ENCODE data around the gene MPND. TPM values are rescaled to one million over a fixed set of nuclear protein-coding genes. Genes with fewer than 3 reads are reported as not detected.

Gene MPND
- total and polyA plus RNA-seq, 8 donors = 19.9 to 31.3 (median 25.8) TPM

- Histone ChIP-seq H3K27ac (no peak overlapping the region), H3K9me3 (no peaks in the 10 kb centered on the region), H3K27me3 (no peaks in the 10 kb centered on the region), H3K4me3 (no peak overlapping the region), H3K36me3 (peaks cover 0 to 76% of the 10 kb centered on the region in 2 donors), H3K4me1 (no peaks in the 10 kb centered on the region)
- no peak for ATAC-seq
- TF ChIP-seq CTCF (IDR thresholded peaks at IDR 0.05) = no peak
- intact Hi-C loops (cut with DNase I) = no loop called here
- DNase-seq = no peak
Observed at GRCh38 chr19:4357095-4357797, 13.9 kb downstream of the MPND start.

GRCh38 chr19:4357921-4358326 is 14.6 kb downstream of the MPND start:
- intact Hi-C loops (cut with DNase I) = no loop called here
- Histone ChIP-seq H3K9me3 (no peaks in the 10 kb centered on the region), H3K27ac (no peak overlapping the region), H3K4me1 (no peaks in the 10 kb centered on the region), H3K27me3 (no peaks in the 10 kb centered on the region), H3K4me3 (no peak overlapping the region), H3K36me3 (peaks cover 0 to 82% of the 10 kb centered on the region in 2 donors)
- ATAC-seq (no peak), DNase-seq (no peak)
- no peak for TF ChIP-seq CTCF (IDR thresholded peaks at IDR 0.05)

GRCh38 chr19:4358709-4359626 is 15.6 kb downstream of the MPND start:
- no peak overlapping the region for H3K27ac ChIP-seq
- DNase-seq = no peak
- no peaks in the 10 kb centered on the region for H3K27me3 ChIP-seq
- ATAC-seq = no peak
- TF ChIP-seq CTCF (IDR thresholded peaks at IDR 0.05) = no peak
- no peak overlapping the region for H3K4me3 ChIP-seq
- intact Hi-C loops (cut with DNase I) = no loop called here
- H3K4me1 ChIP-seq = no peaks in the 10 kb centered on the region
- no peaks in the 10 kb centered on the region for H3K9me3 ChIP-seq
- peaks cover 0 to 93% of the 10 kb centered on the region in 2 donors for H3K36me3 ChIP-seq

- Histone ChIP-seq H3K4me1 (no peaks in the 10 kb centered on the region), H3K27me3 (no peaks in the 10 kb centered on the region), H3K4me3 (no peak overlapping the region), H3K36me3 (peaks cover 0 to 95% of the 10 kb centered on the region in 2 donors), H3K9me3 (no peaks in the 10 kb centered on the region), H3K27ac (no peak overlapping the region)
- DNase-seq (no peak), ATAC-seq (no peak)
- intact Hi-C loops (cut with DNase I) = no loop called here
- no peak for TF ChIP-seq CTCF (IDR thresholded peaks at IDR 0.05)
Observed at GRCh38 chr19:4359627-4360000, 16.3 kb downstream of the MPND start.

GRCh38 chr19:4360081-4360569 is 16.8 kb downstream of the MPND start:
- intact Hi-C loops (cut with DNase I) = no loop called here
- no peak for DNase-seq
- ATAC-seq = no peak
- no peak for TF ChIP-seq CTCF (IDR thresholded peaks at IDR 0.05)
- Histone ChIP-seq H3K9me3 (no peaks in the 10 kb centered on the region), H3K27me3 (no peaks in the 10 kb centered on the region), H3K36me3 (peaks cover 0 to 94% of the 10 kb centered on the region in 2 donors), H3K4me1 (no peaks in the 10 kb centered on the region), H3K4me3 (no peak overlapping the region), H3K27ac (peak overlapping the region in 1 of 2 donors; percentile 8)

Measured in left lung (tissue), 10 donors.